GM19043 (cell line): ENCODE data around the gene PHACTR3.
"Not testable (repeated sequence)": the region's sequence is repeated elsewhere in the genome, so short reads cannot be mapped to it uniquely, and the experiment has no call there.

ENCODE experiments used
- ATAC-seq: cut with Tn5 transposase; IDR thresholded peaks from one replicate; pipeline ENCODE4 v1.9.1; 2021; ENCODE audit warnings: low read depth; ENCODE audit not compliant: unreplicated experiment

Gene PHACTR3

DNA sequence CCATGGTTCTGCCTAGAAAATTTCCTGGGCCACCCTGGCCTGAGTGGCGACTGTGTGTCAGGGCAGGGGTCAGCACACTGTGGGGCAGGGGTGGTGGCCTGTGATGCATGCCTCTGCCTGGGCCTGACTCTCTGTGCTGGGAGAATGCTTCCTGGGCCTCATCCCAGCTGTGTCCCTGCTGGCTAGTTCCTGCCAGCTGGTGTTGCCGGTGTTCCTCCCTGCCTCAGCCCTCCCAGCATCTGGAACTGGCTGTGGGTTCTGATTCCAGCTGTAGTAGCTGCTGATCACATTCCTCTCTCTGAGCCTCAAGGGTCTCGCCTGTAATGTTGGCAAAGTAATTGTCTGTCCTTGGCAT lies 227.6 kb downstream of the PHACTR3 start:
- ATAC-seq, result no peak

DNA sequence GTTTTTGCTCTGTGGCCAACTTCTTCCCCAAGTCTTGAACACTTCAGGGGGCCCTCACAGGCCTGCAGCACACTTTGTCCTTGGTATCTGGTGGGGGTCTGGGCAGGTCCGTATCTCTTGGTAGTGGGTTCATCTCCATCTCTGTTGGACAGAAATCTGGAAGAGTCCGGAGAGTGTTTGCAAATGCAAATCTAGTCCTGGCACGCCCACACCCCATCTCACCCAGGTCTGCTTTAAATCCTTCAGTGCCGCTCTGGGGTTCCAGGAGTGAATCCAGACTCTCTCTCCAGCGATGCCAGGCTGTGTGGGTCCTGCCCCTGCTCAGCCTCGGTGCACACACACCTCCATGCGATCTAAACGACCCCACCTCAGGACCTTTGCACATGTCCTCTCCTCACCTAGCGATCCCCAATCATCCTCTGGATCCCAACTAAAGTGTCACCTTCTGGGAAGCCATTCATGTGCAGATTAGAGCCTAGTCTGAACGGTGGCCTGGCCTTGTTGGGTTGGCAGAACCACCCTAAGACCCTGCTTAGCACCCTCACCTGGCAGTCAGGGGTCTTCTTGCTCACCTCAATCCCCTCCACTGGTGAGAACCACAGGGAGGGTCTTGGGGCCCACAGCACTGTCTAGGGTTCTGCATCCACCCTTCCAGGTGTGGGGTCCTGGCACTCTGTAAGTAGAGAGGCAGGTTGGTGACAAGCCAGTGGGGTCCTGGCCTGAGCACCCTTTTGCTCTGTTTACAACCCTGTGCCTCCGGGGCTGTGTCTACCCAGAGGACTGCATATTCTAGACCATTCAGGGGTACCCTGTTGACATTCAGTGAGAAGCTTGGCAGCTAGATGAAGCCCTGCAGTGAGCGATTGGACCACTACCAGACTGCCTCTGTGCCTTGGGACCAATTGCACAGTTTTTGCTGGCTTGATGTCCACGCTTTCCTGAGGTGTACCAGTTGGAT lies 228.3 kb downstream of the PHACTR3 start:
- no peak for ATAC-seq

DNA sequence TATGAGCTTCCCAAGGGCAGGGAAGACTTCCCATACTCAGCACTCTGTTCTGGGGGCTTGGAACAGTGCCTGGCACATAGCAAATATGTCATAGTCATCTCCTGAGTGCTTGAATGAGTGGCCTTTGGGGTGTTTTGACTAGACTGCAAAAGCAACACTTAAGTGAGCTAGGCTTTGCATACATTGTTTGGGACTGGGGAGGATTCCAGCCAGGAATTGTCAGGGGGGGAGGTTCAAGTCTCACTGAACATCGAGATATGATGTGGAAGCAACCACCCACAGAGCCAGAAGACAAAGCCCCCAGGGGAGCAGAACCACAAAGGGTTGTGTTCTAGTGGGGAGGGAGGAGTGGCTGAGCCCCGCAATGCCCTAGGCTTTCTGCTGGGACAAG lies 230.7 kb downstream of the PHACTR3 start:
- no peak for ATAC-seq

DNA sequence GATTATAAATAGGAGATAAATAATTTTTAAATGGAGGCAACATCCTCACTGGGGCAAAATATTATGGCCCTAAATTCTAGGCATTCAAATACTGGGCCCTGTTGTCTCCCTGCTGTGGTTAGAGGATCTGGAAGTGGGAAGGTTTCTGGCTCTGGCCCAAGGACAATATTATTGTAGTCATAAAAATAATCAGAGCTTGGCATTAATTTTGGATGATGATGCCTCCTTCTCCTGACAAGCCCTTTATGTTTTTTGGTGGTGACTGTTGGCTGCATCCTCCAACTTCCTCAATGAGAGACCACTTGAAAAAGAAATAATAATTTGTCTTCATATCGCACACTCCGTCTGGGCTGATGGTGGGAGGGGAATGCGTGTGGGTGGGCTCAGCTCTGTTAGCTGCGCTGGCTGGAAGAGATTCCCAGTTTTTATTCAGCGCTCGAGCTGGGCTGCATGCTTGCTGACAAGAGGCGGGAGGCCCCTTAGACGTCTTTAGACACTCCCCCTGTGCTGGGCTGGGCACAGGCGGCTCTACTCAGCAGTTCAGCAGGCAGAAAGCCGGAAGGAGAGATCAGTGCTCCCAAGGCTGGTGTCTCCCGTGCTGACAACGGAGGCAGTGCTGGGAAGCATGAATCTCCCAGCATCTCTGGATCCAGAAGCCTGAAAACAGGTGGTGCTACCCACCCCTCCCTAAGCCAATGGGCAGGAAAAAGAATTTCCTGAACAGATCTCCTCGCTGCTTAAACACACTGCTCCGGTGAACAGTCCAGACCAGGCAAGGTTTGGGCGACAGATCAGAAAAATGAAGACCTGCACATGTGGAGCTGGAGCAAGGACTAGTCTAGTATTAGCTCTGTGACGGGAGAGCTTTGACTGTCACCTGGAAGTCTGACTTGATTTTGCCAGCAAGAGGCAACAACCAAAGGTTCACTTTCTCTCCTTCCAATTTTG lies 231.4 kb downstream of the PHACTR3 start:
- ATAC-seq, result no peak

DNA sequence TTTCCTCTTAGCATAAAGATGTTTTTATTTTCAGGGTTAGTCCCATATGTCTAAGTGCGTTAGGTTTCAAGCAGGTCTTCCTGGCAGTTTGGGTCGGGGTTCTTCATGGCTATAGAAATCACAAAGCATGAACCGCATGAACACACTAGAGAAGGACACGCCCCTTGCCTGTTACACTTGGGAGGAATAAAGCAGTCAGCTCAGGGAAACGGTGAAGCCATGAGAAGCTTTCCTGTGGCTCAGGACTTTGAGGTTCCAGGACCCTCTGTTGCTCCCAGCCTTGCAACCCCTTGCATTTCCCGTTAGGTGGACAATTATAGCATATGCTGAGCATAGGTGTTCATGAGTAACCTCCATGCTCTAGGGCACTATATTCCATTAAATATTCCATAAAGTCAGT lies 232.4 kb downstream of the PHACTR3 start:
- ATAC-seq, result no peak

DNA sequence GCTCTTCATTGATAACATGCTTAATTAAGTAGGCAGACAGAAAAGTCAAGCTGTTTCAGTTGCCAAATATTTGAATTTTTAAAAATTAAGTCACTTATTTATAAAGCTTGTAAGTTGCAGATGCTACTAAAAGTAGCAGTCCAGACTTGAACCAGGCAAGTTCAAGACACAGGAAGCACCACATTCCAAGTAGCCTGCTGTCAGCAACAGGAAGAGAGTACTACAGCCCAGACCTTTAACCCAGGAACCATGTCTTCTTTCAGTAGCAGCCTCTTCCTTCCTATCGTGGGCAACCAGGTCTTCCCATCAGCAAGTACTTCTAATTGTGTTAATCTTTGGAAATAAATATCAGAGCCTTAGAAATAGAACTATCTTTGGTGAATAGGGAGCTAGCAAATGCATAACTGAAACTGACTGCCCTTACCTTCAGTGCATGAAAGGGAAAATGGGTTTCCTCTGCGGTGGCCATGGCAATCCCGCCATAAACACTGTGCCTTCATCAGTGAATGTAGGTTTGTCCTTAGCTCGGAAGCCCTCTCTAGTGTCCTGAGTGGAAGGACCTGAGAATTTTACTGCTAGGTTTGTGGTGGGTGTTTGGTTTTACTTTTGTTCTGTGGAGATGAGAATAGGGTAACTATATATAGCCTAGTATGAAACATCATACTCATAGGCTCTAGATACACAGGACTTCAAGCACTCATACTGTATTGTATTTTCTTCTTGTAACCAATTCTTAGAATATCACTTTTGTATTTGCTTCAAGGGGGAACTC lies 233.5 kb downstream of the PHACTR3 start:
- peak; percentile 61 for ATAC-seq

DNA sequence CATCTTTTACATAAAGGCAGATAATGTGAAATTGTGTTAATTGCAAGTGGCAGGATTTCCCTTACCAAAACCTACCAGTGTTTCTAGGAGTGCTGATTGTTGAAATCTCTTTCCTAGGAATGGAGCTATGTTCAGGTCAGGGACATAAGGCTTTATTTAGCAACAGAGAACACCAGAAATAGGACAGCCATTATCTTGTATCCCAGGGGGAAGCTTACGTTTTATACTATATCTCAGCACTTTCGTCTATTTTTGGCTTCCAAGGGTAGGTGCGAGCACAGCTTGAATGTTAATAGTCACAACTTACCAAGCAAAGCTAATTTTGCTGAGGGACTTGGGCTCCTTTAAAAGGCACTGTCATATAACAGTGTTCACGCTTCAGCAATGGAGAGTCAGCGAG lies 235.1 kb downstream of the PHACTR3 start:
- no peak for ATAC-seq

DNA sequence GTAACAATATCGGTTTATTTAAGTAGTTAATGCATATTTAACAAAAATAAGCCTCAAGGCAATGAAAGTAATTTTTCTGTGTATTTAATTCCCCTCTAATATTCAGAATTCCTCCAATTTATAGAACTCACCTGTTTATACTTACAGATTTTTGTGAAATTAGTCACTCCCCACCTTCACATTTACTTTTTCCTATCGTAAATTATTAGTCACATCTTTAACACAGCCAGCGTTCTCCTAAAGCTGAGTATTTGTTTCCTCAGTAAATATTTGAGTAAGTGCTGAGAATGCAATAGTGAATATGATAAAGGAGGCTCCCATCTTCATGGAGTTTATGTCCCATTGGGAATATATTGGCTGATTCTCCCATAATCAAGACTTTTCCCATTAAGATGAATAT lies 241.1 kb downstream of the PHACTR3 start:
- no peak for ATAC-seq

DNA sequence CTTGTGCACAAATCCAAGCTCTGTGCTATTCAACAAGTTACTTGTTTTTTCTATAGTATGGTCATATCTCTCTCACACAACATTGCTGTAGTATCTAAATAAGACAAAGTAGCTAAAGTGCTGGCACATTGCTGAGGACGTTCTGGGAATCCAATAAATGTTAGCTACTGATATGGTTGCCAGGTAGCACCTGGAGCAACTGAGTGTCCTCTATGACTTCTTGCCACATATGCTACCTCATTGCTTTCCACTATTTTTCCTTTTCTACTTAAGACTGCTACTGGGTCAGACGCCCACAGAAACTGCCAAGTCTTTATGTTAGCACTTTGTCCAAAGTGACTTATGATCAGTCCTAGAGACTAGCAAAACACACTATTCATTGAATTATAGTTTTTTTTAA lies 243.8 kb downstream of the PHACTR3 start:
- ATAC-seq, result no peak

DNA sequence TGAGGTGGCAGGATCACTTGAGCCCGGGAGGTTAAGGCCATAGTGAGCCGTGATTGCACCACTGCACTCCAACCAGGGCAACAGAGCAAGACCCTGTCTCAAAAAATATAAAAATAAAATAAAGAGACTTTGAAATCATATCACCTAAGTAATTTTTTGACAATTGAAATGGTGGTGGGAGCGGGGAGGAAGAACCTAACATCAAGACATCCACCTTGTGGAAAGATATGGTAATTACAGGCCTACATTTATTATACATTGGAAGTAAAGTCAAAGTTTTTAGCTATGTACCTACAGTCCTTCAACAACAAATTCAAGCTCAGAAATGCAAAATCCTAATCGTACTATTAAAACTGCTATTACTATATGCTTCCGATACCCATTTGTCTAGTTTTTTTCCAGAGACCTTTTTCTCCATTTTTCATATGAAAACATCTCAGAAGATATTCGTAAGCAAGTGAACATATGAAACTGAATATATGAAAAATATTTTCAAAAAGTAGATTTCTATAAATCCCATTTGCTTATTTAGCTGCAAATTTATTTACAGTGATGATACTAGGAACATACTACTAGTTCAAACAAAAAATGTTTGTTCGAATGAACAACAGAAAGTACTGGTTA lies 245.8 kb downstream of the PHACTR3 start:
- ATAC-seq, result no peak

DNA sequence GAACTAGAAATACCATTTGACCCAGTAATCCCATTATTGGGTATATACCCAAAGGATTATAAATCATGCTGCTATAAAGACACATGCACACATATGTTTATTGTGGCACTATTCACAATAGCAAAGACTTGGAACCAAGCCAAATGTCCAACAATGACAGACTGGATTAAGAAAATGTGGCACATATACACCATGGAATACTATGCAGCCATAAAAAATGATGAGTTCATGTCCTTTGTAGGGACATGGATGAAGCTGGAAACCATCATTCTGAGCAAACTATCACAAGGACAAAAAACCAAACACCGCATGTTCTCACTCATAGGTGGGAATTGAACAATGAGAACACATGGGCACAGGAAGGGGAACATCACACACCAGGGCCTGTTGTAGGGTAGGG lies 252.2 kb downstream of the PHACTR3 start:
- not testable (repeated sequence) for ATAC-seq

DNA sequence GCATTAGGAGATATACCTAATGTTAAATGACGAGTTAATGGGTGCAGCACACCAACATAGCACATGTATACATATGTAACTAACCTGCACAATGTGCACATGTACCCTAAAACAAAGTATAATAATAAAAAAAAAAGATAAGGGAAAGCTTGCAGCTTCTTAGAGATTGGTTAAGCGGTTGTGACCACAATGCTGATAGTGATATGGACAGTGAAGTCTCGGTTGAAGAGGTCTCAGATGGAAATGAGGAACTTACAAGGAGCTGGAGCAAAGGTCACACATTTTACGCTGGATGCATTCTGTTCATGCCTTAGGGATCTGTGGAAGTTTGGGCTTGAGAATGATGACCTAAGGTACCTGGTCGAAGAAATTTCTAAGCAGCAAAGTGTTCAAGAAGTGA lies 252.6 kb downstream of the PHACTR3 start:
- not testable (repeated sequence) for ATAC-seq

DNA sequence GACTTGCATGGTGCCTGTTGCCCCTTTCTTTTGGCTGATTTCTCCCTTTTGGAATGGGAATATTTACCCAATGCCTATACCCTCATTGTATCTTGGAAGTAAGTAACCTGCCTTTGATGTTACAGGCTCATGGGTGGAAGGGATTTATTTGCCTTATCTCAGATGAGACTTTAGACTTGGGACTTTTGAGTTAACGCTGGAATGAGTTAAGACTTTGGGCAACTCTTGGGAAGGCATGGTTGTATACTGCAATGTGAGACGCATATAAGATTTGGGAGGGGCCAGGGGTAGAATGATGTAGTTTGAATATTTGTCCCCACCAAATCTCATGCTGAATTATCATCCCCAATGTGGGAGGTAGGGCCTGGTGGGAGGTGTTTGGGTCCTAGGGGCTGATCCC lies 253.6 kb downstream of the PHACTR3 start:
- no peak for ATAC-seq

DNA sequence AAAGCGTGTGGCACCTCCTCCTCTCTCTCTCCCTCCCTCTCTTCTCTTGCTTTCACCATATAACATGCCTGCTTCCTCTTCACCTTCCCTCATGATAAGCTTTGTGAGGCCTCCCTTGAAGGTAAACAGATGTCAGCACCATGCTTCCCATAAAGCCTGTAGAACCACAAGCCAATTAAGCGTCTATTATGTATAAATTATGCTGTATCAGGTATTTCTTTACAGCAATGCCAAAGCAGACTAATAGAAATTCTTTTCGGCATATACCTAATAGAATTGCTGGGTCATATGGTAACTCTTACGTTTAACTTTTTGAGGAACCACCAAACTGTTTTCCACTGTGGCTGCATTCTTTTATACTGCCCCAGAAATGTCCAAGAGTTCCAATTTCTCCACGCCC lies 254.1 kb downstream of the PHACTR3 start:
- no peak for ATAC-seq

DNA sequence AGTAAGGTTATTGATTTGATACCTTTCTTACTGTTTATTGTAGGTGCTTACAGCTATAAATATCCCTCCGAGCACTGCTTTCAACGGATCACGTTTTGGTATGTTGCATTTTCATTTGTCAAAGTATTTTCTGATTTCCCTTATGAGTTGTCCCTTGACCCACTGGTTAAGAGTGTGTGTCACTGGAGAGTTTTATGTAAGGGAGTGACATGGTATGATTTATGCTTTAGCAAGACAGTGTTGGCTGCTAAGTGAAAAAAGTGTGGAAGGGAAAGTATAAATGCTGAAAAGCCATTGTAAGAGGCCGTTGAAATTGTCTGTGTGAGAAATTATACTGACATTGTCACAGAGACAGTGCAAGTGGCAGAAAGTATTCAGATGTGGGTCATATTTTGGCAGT lies 257.1 kb downstream of the PHACTR3 start:
- ATAC-seq, result no peak

DNA sequence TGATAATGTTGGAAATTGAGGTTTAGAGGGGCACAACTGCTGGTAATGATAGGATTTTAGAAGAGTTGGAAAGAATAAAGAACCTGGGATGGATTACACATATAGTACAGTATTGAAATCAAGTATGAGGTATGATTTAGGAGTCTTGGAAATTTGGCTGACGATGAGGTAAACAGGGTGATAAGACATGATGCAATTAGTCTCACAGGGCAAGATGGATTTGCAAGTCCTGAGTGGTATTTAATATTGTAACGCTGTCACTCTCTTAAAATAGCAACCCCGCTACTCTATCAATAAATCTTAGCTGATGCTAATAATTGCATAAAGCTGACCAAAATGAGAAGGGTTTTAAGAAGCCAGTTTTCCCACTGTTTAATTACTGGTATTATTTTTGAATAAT lies 258.7 kb downstream of the PHACTR3 start:
- ATAC-seq, result no peak

DNA sequence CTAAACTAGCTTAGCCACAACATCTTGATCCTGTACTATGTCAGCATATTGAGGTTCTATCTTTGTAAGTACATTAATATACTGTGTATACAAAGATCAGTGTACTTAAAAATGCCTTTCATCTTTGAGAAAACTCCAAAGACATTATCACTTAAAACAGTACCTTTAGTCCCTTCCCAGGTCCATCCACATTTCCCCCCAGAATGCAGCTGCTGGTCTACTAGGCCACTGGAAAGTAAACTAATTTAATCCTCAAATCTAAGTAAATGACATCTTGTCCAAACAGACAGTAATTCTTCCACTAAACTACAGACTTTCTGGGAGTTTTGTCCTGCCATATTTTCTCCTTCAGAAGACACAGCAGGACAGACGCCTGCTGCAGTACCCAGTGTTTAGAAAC lies 260.4 kb downstream of the PHACTR3 start:
- ATAC-seq, result no peak

DNA sequence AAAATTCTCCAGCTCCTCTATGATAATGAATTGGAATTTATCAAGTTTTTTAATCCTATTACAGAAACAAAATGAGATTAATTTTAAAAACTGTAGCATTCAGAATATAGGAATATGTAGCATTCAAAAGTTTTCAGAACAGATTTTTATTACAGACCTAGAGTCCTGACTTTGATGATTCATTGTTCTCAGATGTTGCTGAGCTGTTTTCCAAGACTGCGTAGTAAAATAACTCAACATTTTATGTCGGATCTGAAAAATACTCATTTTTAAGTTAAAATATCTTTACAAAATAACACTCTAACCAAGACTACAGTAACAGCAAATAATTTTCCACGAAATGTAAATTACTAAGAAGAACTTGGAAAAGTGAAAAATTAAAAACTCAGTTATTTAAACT lies 262.0 kb downstream of the PHACTR3 start:
- no peak for ATAC-seq

DNA sequence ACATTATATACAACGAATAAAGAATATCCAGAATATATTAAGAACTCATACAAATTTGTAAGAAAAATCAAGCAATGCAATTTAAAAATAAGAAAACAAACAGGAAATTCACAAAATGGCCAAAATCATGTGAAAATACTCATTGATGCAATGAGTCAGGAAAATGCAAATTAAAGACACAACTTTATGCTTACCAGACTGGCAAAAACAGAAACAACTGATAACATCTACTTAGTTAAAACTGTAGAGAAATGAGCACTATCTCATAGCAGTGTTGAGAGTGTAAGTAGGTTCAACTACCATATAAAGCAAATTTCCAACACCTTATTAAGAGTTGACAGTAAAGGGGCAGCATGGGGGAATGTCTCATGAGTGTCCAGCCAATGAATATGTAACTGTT lies 266.8 kb downstream of the PHACTR3 start:
- no peak for ATAC-seq

DNA sequence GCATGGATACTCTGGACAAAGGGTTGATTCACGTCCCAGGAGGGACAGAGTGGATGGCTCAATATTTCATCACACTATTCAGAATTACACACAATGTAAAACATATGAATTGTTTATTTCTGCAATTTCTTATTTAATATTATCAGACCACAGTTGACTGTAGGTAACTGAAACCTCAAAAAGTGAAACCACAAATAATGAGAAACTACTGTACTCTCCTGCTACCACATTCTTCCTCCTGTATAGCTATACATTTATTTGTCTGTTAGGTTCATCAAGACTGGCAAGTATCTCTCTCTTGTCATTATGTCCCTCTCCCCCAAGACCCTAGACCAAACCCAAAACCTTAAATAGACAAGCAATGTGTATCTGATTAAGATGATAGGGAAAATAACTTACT lies 269.1 kb downstream of the PHACTR3 start:
- no peak for ATAC-seq
